ENCODE results near the gene IL4R. TPM values are rescaled to one million over a fixed set of nuclear protein-coding genes. Genes with fewer than 3 reads are reported as not detected.
"Not testable (repeated sequence)": the region's sequence is repeated elsewhere in the genome, so short reads cannot be mapped to it uniquely, and the experiment has no call there.

IL4R gene
- total RNA-seq, 6 experiments from 2014 or later: 20.0 to 27.0 (median 23.2) TPM

GRCh38 chr16:27408602-27409031, 94.8 kb downstream of the IL4R start:
- H3K27me3 Mint-ChIP-seq (ENCODE audit: insufficient read depth): no peaks in the 10 kb centered on the region; the same call in 1 of the 2 replicates

GRCh38 chr16:27409958-27410357, 96.2 kb downstream of the IL4R start:
- not testable (repeated sequence) for H3K27me3 Mint-ChIP-seq (ENCODE audit: insufficient read depth)

More at GRCh38 chr16:27408602-27409031, 94.8 kb downstream of the IL4R start:
- TF ChIP-seq, protein P1, sequence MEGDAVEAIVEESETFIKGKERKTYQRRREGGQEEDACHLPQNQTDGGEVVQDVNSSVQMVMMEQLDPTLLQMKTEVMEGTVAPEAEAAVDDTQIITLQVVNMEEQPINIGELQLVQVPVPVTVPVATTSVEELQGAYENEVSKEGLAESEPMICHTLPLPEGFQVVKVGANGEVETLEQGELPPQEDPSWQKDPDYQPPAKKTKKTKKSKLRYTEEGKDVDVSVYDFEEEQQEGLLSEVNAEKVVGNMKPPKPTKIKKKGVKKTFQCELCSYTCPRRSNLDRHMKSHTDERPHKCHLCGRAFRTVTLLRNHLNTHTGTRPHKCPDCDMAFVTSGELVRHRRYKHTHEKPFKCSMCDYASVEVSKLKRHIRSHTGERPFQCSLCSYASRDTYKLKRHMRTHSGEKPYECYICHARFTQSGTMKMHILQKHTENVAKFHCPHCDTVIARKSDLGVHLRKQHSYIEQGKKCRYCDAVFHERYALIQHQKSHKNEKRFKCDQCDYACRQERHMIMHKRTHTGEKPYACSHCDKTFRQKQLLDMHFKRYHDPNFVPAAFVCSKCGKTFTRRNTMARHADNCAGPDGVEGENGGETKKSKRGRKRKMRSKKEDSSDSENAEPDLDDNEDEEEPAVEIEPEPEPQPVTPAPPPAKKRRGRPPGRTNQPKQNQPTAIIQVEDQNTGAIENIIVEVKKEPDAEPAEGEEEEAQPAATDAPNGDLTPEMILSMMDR (IDR thresholded peaks at IDR 0.05): no peak
- H3K36me3 Mint-ChIP-seq (ENCODE audit: low read depth): peaks cover 10% of the 10 kb centered on the region; the same call in 1 of the 2 replicates
- H3K4me3 Mint-ChIP-seq: no peak overlapping the region
- peaks cover 31% of the 10 kb centered on the region for H3K4me1 Mint-ChIP-seq (ENCODE audit: low read depth)
- DNase-seq: no peak
- peak overlapping the region; percentile 83 for H3K27ac Mint-ChIP-seq
- H3K9me3 Mint-ChIP-seq: no peaks in the 10 kb centered on the region

GRCh38 chr16:27410761-27411160, 97.0 kb downstream of the IL4R start:
- Mint-ChIP-seq H3K4me3 (no peak overlapping the region), H3K4me1 (ENCODE audit: low read depth) (peaks cover 31% of the 10 kb centered on the region), H3K9me3 (no peaks in the 10 kb centered on the region), H3K27ac (no peak overlapping the region), H3K27me3 (ENCODE audit: insufficient read depth) (no peaks in the 10 kb centered on the region), H3K36me3 (ENCODE audit: low read depth) (peaks cover 10% of the 10 kb centered on the region; the same call in 1 of the 2 replicates)
- TF ChIP-seq, protein P1 (IDR thresholded peaks at IDR 0.05): no peak
- DNase-seq: no peak

More at GRCh38 chr16:27409958-27410357, 96.2 kb downstream of the IL4R start:
- DNase-seq, H3K27ac Mint-ChIP-seq, H3K4me3 Mint-ChIP-seq, H3K9me3 Mint-ChIP-seq: not testable (repeated sequence)
- peaks cover 10% of the 10 kb centered on the region; the same call in 1 of the 2 replicates for H3K36me3 Mint-ChIP-seq (ENCODE audit: low read depth)
- peaks cover 31% of the 10 kb centered on the region for H3K4me1 Mint-ChIP-seq (ENCODE audit: low read depth)

DNA sequence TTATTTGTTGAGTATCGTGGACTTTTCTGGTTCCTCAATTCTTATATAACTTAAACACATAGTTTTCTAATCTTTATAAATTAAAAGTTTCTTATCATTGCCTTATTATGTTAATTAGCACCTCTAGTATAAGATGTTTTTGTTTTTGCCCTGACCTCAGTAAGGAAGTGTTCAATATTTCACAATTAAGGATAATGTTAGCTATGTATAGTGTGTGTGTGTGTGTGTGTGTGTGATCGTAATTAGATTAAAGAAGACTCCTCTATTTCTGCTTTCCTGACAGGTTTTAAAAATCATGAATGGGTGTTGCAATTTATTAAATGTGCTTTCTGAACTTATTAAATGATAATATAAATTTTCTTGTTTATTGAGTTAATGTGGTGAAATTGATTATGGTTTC, 100.2 kb downstream of the IL4R start:
- Mint-ChIP-seq H3K27ac (no peak overlapping the region), H3K36me3 (ENCODE audit: low read depth) (peaks cover 11% of the 10 kb centered on the region), H3K4me1 (ENCODE audit: low read depth) (no peaks in the 10 kb centered on the region), H3K4me3 (no peak overlapping the region), H3K9me3 (no peaks in the 10 kb centered on the region), H3K27me3 (ENCODE audit: insufficient read depth) (no peaks in the 10 kb centered on the region)
- TF ChIP-seq, protein P1 (IDR thresholded peaks at IDR 0.05): no peak
- DNase-seq: no peak

Other genes starting within 250 kb of the IL4R start
- not detected for gene C16orf82, start 247.0 kb upstream of the IL4R start, total RNA-seq (2021; fragmentation: NEBNext Ultra II Directional; extraction: Animal tissue kit (Norgen Biotek cat#: 25700))
- gene KDM8, start 110.4 kb upstream of the IL4R start, total RNA-seq (2021; fragmentation: NEBNext Ultra II Directional; extraction: Animal tissue kit (Norgen Biotek cat#: 25700)): 1 to 10 TPM; 4.1 to 5.8 (median 4.9) TPM
- 10 to 100 TPM; 63.6 to 71.3 (median 66.5) TPM for gene NSMCE1, start 45.2 kb upstream of the IL4R start, total RNA-seq (2021; fragmentation: NEBNext Ultra II Directional; extraction: Animal tissue kit (Norgen Biotek cat#: 25700))
- 1 to 10 TPM in 5 of 6 experiments, under 1 TPM in 1; 0.96 to 1.8 (median 1.2) TPM for gene IL21R, start 88.2 kb downstream of the IL4R start, total RNA-seq (2021; fragmentation: NEBNext Ultra II Directional; extraction: Animal tissue kit (Norgen Biotek cat#: 25700))
- 10 to 100 TPM; 66.6 to 86.1 (median 80.3) TPM for gene GTF3C1, start 235.9 kb downstream of the IL4R start, total RNA-seq (2021; fragmentation: NEBNext Ultra II Directional; extraction: Animal tissue kit (Norgen Biotek cat#: 25700))
- gene KATNIP, start 236.2 kb downstream of the IL4R start, total RNA-seq (2021; fragmentation: NEBNext Ultra II Directional; extraction: Animal tissue kit (Norgen Biotek cat#: 25700)): 10 to 100 TPM; 18.6 to 24.1 (median 19.9) TPM

Measured in HFFc6 (cell line).